ENCODE data around the gene SMCO4.

SMCO4 gene

GRCh38 chr11:93571612-93572011 lies 28.4 kb upstream of the SMCO4 start:
- no peak for DNase-seq (ENCODE audit: low read depth)
- no peak overlapping the region for H3K4me3 ChIP-seq (ENCODE audit: control insufficient read depth, low read depth, low read length)
- TF ChIP-seq, protein P1, sequence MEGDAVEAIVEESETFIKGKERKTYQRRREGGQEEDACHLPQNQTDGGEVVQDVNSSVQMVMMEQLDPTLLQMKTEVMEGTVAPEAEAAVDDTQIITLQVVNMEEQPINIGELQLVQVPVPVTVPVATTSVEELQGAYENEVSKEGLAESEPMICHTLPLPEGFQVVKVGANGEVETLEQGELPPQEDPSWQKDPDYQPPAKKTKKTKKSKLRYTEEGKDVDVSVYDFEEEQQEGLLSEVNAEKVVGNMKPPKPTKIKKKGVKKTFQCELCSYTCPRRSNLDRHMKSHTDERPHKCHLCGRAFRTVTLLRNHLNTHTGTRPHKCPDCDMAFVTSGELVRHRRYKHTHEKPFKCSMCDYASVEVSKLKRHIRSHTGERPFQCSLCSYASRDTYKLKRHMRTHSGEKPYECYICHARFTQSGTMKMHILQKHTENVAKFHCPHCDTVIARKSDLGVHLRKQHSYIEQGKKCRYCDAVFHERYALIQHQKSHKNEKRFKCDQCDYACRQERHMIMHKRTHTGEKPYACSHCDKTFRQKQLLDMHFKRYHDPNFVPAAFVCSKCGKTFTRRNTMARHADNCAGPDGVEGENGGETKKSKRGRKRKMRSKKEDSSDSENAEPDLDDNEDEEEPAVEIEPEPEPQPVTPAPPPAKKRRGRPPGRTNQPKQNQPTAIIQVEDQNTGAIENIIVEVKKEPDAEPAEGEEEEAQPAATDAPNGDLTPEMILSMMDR (conservative IDR thresholded peaks at IDR 0.05; ENCODE audit: control insufficient read depth, insufficient read depth, low read depth, low read length) = no peak

GRCh38 chr11:93570759-93571413 lies 27.7 kb upstream of the SMCO4 start:
- TF ChIP-seq, protein P1 (conservative IDR thresholded peaks at IDR 0.05; ENCODE audit: control insufficient read depth, insufficient read depth, low read depth, low read length) = no peak
- H3K4me3 ChIP-seq (ENCODE audit: control insufficient read depth, low read depth, low read length) = no peak overlapping the region
- peak; percentile 75 for DNase-seq (ENCODE audit: low read depth)

DNA sequence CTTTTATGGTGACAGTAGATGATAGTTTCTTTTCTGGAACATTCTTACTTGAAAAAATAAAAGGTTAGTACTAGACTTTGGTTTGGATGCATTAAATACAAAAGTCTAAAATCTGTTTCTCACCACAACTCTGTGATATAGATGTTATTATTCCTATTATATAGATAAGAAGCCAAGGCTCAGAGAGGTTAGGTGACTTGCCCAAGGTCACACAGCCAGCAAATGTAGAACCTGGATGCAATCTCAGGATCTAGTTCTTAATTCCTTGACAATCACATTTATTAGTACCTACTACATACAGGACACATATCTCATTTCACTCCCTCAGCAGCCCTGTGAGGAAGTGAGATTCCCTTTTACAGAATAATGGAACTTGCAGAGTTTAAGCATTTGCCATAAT lies 26.3 kb upstream of the SMCO4 start:
- H3K4me3 ChIP-seq (ENCODE audit: control insufficient read depth, low read depth, low read length) = no peak overlapping the region
- TF ChIP-seq, protein P1 (conservative IDR thresholded peaks at IDR 0.05; ENCODE audit: control insufficient read depth, insufficient read depth, low read depth, low read length) = no peak
- DNase-seq (ENCODE audit: low read depth) = no peak

DNA sequence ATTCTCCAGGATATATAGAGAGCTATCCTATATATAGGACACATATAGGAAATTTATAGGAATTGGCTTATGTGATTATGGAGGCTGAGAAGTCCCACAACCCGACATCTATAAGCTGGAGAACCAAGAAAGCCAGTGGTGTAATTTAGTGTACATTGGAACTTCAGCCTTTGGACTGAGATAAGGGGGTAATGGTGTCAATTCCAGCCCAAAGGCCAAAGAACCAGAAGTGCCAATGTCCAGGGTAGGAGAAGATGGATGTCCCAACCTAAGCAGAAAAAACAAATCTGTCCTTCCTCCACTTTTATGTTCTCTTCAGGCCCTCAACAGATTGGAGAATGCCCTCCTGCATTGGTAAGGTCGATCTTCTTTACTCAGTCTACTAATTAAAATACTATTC lies 25.5 kb upstream of the SMCO4 start:
- no peak overlapping the region for H3K4me3 ChIP-seq (ENCODE audit: control insufficient read depth, low read depth, low read length)
- TF ChIP-seq, protein P1 (conservative IDR thresholded peaks at IDR 0.05; ENCODE audit: control insufficient read depth, insufficient read depth, low read depth, low read length) = no peak
- no peak for DNase-seq (ENCODE audit: low read depth)

- H3K4me3 ChIP-seq (ENCODE audit: control insufficient read depth, low read depth, low read length) = no peak overlapping the region
- TF ChIP-seq, protein P1 (conservative IDR thresholded peaks at IDR 0.05; ENCODE audit: control insufficient read depth, insufficient read depth, low read depth, low read length) = no peak
- peak; percentile 6 for DNase-seq (ENCODE audit: low read depth)
These were observed 24.3 kb upstream of the SMCO4 start for GRCh38 chr11:93567401-93567895.

- DNase-seq (ENCODE audit: low read depth) = no peak
- TF ChIP-seq, protein P1 (conservative IDR thresholded peaks at IDR 0.05; ENCODE audit: control insufficient read depth, insufficient read depth, low read depth, low read length) = no peak
- no peak overlapping the region for H3K4me3 ChIP-seq (ENCODE audit: control insufficient read depth, low read depth, low read length)
These were observed 21.7 kb upstream of the SMCO4 start for GRCh38 chr11:93564895-93565294.
